ENCODE results near the gene POFUT2.
A peak's percentile ranks its signal among the peaks of the same experiment; 100 is the strongest.

Gene POFUT2

DNA sequence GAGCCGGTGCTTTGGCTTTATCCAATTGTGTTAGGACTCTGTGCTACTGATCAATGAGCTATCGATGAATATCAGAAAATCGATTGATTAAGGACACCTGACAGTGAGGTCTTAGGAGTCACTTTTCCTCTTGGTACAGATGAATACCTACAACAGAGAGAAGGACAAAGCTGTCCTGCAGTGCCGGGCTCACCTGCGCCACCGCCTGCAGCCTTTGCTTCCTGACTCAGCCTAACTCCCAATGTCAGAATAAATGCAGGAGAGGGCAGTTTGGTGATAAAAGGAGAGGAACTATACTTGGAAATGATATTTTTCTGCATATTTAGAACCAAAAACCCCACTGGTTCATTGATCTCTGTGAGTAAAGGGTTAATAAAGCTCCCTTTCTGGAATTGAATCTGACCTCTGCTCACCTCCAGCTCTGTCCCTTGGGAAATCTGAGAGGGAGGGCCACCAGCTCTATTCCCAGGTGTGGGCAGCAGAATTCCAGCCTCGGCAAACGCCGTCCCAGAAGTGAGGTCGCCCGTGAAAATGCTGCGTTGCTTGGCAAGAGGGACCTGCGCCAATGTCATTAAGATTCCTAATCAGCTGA is 39.3 kb downstream of the POFUT2 start:
- DNase-seq (ENCODE audit: low read depth) = no peak

DNA sequence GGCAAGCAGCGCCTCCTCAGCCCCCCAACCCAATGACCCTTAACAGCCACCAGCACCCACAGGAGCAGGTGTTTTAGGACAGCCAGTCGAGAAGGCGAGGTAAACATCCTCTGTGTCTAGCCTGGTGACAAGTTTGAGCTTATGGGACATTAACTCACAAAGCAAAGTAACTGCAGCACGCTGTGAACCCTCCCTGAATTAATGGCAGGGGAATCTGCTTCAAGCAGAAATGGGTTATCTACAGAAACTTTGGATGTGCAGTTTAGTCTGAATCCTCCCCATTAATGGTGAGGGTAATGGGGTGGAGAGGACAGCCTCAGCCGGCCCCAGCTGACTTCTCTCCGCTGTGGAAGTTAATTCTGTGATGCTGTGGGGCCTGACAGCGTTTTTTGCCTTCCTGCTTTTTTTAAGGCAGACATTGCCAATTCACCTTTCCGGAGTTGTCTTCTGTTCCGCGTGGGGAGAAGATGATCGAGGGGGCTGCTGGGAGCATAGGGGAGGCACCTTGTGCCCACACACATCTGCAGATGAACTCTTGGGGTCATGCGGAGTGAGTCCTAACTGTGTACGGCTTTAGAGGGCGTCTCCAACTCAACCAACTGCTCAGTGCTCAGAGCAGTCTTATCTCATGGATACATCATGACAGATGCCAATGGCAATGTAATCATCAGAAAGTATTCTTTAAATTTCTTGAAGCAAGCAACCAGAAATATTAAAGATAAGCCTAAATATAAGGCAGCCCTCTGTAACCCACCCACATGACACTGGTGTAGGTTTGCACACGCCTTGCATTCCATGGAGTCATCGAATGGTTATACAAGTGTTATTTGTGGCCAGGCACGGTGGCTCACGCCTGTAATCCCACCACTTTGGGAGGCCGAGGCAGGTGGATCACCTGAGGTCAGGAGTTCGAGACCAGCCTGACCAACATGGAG is 41.0 kb downstream of the POFUT2 start:
- DNase-seq (ENCODE audit: low read depth) = no peak

DNA sequence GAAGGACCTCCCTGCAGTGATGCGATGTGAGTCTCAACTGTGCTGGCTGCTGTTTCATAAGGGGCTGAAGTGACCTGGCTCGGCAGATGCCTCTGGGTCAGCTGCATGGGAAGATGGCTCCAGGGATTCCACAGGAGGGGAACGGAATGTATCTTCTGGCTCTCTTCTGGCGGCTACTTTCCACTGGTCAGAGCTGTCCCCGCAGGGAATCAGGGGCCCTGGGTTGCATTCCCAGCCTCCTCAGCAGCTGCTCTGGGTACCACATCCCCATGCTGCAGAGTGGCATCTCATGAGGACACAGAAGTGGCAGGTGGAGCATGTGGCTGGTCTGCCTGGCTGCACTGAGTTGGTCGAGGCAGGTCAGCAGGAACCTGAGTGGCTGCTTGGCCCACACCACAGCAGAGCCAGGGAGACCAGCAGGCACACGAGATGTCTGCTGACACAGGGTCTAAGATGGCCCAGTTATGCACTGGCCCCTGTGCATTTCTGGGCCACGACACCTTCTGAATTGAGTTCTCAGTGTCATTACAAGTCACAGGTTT is 42.8 kb downstream of the POFUT2 start:
- DNase-seq (ENCODE audit: low read depth) = no peak

DNA sequence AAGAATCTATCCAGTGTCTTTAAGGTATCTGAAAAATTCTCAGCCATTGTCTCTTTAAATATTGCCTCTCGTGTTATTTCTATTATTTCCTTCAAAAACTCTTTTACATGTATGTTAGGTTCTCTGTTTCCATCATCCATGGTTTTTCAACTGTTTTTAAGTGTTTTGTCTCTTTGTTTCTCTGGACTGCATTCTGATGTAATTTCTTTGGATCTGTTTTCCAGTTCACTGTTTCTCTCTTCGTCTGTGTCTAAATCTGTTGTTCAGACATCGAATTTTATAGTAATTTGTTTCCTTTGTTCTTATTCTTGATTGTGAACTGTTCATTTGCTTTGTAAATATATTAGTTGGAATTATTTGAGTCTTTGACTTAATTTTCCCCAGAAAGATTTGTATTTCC is 44.1 kb downstream of the POFUT2 start:
- DNase-seq (ENCODE audit: low read depth) = no peak

DNA sequence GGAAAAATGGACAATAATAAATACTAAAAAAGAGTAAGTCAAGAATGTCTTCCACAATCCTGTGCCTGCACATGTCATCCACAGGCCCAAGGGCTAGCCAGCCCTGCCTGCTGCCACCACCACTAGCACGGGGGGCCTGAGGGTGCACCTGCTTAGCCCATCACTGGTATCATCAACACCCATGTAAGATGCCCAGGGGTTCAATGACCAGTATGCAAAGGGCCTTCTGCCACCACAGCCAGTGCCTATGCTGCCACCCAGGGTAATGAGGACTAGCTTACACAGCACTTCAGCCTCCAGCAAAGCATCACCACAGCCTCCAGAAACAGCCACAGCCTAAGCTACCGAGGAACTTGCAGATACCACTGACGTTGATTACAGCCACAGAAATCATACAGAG is 46.3 kb downstream of the POFUT2 start:
- no peak for DNase-seq (ENCODE audit: low read depth)

DNA sequence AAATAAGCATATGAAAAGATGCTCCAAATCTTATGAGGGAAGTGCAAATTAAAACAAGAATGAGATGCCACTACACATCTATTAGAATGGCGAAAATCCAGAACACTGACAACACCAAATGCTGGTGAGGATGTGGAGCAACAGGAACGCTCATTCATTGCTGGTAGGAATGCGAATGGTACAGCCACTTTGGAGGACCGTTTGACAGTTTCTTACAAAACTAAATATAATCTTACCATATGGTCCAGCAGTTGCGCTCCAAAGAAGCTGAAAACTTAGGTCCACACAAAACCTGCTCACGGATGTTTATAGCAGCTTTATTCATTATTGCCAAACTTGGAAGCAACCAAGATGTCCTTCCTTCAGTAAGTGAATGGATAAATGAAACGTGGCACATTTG is 50.3 kb downstream of the POFUT2 start:
- no peak for DNase-seq (ENCODE audit: low read depth)

DNA sequence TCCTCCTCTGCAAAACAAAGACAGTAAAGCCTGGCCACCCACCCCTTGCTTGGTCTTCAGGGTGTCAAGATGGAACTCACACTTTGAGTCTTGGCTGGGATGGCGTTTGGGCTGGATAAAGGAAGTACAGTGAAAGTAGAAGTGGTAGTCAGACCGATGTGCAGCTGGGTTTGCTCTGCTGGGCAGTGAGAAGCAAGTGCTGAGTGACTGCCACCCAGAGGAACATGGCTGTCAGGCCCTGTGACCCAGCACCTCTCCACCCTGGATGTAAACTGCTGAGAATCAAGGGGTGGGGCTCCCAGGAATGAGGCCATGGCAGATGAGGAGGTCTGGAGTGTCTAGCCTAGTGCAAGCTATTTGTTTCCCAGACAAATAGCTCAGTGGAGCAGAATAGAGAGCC is 51.2 kb downstream of the POFUT2 start:
- DNase-seq (ENCODE audit: low read depth) = no peak

DNA sequence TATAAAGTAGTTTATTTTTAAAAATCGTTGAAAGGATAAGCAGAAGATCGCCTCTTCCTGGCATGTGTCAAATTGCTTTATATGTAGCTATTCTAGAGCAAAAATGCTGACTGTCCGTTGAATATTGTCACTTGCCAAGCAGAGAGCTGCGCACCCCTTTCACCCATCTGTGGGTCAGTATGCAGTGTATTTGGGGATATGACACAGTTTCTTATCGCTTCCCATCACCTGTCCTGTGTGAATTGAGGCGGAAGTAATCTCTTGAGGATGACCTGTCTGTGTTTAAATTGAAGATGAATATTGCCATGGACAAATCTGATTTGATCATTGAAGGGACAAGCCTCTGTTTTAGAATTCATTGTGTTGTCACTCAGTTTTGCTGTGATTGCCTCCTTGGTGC is 52.2 kb downstream of the POFUT2 start:
- DNase-seq (ENCODE audit: low read depth) = no peak

DNA sequence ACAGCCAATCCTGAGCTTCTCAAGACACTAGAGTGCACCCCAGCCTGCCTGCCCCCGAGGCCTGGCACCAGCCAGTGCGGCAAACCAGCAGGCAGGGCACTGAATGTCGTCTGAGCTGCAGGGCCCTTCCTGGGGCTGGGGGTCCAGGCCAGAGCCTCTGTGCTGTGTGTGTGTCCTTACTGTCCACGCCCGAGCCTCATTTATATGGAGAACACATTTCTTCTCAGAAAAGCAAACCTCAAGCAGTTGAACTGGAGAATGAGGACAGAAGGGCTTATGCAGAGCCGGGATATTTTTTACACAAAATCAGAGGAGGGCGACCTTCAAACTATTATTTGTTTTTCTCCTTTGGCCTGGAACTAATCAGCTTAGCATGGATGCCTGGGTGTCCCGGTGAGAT is 52.7 kb downstream of the POFUT2 start:
- DNase-seq (ENCODE audit: low read depth) = no peak

DNA sequence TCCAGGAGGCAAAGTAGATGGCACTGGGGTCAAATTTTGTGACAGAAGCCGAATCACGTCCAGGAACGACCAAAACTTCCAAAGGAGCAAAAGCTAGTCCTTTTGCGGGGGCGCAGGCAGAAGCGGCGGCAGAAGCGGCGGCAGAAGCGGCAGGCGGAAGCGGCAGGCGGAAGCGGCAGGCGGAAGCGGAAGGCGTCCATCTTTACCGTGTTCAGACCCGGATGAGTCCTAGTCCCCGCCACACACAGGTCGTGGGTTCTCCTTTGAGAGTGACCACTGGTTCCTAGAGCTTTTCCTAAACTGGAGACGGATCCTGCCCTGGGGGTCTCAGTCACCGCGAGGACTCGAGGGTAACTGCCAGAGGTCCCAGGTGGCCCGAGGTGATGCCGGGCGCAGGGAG is 53.6 kb downstream of the POFUT2 start:
- DNase-seq (ENCODE audit: low read depth) = no peak

DNA sequence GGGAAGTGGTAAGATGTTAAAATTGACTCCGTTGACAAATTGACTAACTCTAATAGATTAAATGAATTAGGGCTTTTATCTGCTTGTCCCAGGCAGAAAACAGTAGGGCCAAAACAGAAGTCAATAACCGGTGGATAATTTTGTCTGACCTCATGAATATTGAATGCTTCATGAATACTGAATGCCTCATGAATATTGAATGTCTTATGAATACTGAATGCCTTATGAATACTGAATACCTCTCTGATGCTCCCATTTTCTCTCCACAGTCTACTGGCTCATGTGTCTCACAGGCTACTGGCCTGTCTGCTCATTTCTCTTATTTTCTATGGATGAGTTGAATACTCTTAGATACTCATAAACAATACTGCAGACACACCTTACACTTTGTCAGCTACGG is 56.0 kb downstream of the POFUT2 start:
- DNase-seq (ENCODE audit: low read depth) = no peak

DNA sequence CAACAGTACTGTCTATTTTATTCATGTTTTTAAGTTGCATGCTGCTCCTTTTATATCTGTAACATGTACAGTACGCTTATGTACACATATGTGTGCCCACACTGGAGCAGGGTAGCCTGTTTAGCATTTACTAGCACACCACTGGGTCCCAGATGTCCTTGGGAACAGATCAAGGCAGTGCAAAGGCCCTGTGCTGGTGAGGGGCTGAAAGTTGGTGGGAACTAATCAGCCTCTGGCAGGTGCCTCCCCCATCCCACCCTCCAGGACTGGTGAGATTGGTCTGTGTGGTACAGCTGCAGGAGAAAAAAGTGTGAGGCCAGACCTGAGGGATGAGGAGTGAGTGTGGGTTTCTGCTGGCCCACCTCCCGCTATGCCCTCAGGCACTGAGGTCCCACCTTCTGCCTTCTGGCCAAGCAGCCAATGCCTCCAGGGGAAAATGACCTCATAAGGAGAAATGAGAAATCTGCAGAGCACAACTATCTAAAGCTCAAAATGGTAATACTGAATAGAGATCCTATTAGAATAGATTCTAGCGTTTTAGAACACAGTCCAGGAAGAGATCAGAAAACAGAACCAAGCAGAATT is 58.9 kb downstream of the POFUT2 start:
- no peak for DNase-seq (ENCODE audit: low read depth)

DNA sequence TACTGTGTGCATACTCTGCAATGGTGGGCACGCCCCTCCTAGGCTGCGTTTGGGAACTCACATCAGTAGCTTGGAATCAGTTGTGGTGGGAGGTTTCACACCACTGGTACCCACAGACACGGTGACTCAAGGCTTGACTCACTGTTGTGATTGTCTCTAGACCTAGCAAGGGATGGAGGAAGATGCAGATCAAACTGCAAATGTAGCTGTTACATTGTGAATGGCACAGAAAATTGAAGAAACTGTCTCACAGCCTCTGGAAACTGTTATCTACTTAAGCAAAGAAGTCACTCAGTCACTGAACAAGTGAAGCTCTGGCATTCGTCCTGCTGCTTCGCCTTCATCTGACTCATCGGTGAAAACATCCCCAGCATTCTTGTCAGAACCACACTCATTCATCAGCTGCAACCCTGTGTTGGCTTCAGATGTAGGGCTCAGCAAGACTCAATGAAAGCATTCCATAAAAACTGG is 59.5 kb downstream of the POFUT2 start:
- peak; percentile 49 for DNase-seq (ENCODE audit: low read depth)

DNA sequence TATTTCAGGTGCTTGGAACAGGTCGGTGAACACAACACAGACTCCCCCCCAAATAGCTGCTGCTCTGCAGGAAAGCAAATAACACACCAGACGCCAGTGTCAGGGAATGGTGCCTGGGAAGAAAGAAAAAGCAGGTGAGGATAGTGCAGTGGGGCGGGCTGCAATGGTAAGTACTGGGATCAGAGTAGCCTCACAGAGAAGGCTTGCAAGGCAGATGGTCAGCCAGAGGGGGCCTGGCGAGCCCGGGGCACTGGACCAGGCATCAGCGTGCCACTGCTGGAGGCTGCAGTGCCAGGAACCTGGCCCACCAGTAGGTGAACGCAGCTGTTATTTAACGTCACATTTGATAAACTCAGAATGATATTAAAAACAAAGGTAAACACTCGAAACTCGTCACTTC is 60.0 kb downstream of the POFUT2 start:
- no peak for DNase-seq (ENCODE audit: low read depth)

DNA sequence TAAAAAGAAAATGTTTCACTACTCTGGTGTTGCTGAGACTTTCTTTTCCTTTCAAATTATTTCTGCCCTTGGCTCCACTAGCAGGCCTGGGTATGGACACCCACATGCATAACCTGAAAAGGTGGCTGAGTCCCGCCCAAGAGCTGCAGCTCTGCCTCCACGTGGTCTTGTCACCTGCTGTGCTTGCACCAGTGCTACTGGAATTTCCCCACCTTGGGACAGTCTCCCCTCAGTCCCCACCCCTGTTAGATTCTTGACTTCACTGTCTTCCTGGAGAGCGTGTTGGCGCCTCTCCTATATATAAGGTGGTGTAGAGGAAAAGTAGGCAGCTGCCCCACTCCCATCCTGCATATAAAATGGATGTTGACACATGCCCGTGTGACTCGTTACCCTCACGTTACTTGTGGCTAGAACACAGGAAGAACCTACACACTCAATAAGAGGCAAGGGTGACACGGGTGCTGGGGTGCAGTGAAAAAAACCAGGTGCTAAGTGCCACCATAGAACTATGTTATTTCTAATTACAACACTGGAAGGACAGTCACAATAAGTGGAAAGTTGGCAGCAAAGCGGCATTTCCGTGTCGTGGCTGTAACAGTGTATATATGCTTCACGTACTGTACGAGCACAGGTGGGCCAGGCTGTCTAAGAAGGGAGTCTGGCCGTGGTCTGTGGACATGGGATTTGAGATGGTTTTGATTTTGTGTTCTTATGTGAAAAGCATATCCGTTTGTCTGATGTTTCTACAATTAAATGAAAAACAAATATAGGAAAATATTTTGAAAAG is 61.0 kb downstream of the POFUT2 start:
- DNase-seq (ENCODE audit: low read depth) = no peak

DNA sequence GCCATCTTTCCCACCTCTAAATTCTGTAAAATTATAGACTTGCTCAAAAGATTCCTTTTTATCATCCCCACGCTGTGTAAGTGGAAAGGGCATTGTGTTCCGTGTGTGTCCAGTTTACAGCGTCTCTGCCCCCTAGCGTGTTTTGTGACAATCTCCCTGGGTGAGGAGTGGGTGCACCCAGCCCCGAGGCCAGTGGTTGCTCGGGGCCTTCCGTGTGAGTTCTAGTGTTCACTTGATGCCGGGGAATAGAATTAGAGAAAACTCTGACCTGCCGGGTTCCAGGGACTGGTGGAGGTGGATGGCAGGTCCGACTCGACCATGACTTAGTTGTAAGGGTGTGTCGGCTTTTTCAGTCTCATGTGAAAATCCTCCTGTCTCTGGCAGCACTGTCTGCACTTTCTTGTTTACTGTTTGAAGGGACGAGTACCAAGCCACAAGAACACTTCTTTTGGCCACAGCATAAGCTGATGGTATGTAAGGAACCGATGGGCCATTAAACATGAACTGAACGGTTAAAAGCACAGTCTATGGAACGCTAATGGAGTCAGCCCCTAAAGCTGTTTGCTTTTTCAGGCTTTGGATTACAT is 61.9 kb downstream of the POFUT2 start:
- no peak for DNase-seq (ENCODE audit: low read depth)

DNA sequence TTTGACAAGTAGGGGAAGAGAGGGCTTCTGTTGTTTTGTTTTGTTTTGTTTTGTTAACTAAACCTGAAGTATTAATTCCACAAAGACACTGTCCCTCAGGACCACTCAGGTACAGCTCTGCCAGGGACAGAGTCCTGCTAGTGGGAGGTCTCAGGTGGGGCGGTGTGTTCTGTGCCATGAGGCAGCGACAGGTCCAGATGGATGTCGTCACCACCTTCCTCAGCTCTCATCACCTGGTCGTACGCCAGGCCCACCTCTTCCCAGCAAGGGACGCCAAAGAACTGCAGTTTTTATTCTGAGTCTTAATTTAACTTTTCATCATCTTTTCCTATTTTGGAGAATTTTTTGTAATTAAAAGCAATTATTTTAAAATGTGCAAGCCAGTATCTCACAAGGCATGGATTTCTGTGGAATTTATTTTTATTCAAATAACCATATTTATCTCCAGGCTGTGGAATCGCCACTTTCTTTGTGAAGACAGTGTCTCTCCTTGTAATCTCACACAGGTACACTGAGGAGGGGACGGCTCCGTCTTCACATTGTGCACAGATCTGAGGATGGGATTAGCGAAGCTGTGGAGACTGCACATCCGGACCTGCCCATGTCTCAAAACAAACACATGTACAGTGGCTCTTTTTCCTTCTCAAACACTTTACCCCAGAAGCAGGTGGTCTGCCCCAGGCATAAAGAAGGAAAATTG is 62.5 kb downstream of the POFUT2 start:
- no peak for DNase-seq (ENCODE audit: low read depth)

DNA sequence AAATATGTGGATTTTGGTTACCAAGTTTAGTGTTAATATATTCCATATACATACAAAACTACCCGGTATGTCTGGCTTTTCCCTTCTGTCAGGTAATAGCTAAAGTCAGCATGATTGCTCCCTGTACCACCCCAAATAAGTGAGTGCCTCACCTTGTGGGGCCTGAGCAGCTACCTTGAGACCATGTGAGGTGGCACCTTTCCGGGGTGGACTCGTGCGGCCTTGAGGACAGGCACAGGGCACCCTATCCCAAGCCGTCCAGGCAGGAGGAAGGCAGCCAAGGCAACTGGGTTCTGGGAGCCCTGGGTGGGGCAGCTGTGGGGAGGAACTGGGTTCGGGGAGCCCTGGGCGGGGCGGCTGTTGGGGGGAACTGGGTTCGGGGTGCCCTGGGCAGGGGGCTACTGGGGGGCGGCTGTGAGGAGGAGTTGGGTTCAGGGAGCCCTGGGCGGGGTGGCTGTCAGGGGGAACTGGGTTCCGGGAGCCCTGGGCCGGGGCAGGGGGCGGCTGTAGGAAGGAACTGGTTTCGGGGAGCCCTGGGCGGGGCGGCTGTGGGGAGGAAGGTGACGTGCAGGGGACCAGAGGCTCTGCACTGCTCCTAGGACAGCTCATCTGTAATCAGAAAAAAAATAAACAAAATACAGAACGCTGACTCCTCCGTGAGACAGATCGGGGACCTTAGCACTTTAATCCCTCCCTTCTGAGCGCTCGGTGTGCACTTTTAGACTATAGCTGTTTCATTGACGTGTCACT is 63.3 kb downstream of the POFUT2 start:
- DNase-seq (ENCODE audit: low read depth) = peak; percentile 34

DNA sequence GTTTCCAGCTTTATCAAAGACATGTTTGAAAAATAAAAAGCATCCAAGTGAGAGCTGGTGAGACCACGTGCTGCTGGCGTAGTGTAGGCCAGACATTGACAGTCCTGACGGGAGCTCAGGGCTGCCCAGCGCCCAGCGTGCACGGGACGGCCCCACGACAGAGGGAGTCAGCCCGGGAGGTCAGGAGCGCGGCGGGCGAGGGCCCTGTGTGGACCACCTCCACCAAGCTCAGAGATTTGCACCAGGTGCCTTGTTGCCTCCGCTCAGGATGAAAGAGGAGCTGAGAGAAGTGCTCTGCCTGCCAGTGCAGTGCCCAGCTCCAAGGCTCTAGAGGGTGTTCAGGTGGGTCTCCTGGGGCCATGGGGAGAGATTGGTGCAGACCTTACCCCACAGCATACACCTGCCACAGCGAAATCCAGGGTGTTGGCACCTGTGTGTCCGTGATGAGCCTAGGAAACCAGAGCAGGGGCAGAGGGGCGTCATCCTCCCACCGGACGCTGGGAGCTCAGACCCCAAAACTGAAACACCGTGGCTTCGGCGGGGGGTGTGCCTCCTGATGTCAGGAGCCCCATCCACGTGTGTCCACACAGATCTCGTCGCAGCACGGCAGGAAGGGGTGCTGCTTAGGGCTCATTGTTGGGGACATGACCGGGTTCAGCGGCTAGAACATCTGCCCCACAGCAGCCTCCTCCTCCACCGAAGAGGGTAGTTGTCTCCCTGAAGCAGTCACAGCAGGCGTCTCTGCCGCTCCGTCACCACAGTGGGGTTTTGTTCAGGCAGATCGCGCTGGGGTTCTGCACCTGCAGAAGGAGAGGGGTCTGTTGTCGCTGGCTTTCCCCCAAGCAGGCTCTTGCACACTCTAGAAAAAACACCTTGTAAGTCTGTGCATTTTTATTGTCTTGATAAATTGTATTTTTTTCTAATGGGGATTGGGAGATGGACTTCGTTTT is 64.2 kb downstream of the POFUT2 start:
- DNase-seq (ENCODE audit: low read depth) = no peak
